WI38 (cell line): ENCODE measurements around the gene ATL3.
A peak's percentile ranks its signal among the peaks of the same experiment; 100 is the strongest.
"Not testable (repeated sequence)": the region's sequence is repeated elsewhere in the genome, so short reads cannot be mapped to it uniquely, and the experiment has no call there.

Experiments
- H3K4me3 ChIP-seq: 2 replicates; pipeline ENCODE4 v1.5.1; 2011; ENCODE audit warnings: low read depth, mild to moderate bottlenecking, control low read depth, low read length
- TF ChIP-seq, protein P1 (sequence below): IDR thresholded peaks from 2 replicates; pipeline ENCODE4 v1.5.1; 2012; ENCODE audit warnings: low read depth, mild to moderate bottlenecking, control low read depth, low read length

Gene ATL3

DNA sequence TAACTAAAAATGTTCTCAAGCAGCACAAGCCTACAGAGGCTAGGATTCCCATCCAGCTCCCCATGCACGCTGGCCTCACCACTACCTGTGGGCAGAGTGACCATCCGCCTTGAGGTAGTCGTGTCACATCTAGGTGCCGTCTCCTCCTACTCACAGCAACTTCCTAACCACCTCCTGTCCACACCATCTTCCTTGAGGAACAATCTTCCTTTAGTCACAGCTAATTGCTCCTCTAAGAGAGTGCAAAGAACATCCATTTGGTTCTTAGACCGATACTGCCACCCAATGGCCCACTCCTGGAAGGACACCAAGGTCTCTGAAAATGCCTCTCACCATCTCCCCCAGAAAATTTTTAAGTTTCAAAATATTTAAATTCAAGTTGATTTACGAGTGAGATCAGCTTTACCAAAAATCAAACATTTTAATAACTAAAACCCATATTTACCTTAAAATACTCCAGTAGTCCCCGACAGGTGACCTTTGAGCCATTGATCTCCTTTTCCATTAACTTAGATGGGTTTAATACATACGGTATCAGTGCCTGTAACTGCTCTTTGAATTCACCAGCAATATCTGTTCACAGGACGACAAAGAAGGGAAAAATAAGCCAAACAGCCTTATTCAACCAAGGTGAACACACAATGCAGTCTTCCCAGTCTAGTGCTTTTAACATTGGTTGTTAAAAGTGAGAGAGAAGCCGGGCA, 35.3 kb downstream of the ATL3 start:
- H3K4me3 ChIP-seq = no peak overlapping the region
- TF ChIP-seq, protein P1, sequence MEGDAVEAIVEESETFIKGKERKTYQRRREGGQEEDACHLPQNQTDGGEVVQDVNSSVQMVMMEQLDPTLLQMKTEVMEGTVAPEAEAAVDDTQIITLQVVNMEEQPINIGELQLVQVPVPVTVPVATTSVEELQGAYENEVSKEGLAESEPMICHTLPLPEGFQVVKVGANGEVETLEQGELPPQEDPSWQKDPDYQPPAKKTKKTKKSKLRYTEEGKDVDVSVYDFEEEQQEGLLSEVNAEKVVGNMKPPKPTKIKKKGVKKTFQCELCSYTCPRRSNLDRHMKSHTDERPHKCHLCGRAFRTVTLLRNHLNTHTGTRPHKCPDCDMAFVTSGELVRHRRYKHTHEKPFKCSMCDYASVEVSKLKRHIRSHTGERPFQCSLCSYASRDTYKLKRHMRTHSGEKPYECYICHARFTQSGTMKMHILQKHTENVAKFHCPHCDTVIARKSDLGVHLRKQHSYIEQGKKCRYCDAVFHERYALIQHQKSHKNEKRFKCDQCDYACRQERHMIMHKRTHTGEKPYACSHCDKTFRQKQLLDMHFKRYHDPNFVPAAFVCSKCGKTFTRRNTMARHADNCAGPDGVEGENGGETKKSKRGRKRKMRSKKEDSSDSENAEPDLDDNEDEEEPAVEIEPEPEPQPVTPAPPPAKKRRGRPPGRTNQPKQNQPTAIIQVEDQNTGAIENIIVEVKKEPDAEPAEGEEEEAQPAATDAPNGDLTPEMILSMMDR = peak; percentile 81

GRCh38 chr11:63629426-63629825, 41.8 kb downstream of the ATL3 start:
- H3K4me3 ChIP-seq = no peak overlapping the region
- TF ChIP-seq, protein P1 = no peak

DNA sequence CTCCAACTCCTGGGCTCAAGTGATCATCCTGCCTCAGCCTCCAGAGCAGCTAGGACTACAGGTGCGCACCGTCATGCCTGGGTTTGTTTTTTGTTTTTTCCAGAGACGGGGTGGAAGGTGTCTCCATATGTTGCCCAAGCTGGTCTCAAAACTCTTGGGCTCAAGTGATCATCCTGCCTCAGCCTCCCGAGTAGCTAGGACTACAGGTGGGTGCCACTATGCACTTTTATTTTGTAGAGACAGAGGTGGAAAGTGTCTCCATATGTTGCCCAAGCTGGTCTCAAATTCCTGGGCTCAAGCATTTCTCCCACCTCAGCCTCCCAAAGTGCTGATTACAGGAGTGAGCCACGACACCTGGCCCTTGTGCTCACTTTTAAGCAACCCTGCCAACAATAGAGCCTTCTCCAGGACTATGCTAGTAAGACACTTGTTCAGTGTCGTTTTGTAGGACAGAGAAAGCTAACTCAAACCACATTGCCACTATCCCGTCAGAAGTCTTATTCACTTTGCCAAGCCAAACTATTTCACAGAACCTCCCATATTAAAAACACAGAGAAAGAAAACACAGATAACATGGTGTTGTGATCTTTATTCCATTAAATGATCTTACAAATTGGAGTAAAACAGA, 47.5 kb downstream of the ATL3 start:
- no peak overlapping the region for H3K4me3 ChIP-seq
- TF ChIP-seq, protein P1 = no peak

DNA sequence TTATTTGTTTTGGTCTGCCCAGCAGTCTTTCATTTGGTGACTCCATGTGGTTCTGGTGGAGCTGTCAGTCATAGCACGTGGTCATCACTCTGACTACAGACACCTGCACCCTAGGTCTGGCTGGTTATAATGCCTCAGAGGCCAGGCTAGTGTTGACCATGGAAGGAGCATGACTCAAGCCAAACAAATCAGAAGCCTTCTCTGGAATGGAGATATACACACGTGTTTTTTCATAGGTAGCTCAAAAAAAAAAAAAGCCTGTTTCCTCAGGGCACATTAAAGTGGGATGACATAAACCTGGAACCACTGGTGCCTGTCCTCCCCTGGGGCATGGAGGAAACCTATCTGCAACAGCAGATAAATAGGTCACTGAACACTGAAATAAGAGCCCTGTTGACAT, 48.9 kb downstream of the ATL3 start:
- TF ChIP-seq, protein P1 = no peak
- H3K4me3 ChIP-seq = no peak overlapping the region

- no peak overlapping the region for H3K4me3 ChIP-seq
- TF ChIP-seq, protein P1 = no peak
Measured at GRCh38 chr11:63621071-63621470, 50.1 kb downstream of the ATL3 start.

DNA sequence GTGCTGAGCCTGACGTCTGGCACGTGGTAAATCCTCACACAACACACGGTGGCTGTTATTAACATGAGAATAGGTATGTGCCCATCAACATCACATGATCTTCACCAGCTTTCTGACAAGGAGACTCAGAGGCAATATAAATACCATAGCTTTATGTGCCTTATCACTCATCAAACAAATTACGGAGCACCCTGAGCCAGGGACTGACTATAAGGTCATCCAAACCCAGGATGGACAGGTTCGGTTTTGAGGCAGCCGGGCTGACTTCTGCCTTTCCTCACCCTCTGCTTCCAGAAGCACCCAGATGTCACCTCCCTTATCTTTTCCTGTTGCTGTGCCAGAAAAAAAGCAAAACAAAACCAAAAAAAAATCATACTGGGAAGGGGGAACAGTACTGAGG, 51.2 kb downstream of the ATL3 start:
- TF ChIP-seq, protein P1 = no peak
- H3K4me3 ChIP-seq = no peak overlapping the region

- H3K4me3 ChIP-seq = not testable (repeated sequence)
Measured at GRCh38 chr11:63617686-63618085, 53.5 kb downstream of the ATL3 start.
